Stimulated activated CD8-positive, alpha-beta memory T cell treated with anti-CD3 and anti-CD28 coated beads, Interleukin-7, amount 100 ng/mL, for 1 hour (primary cell): ENCODE data around the gene GNAI3.
A peak's percentile ranks its signal among the peaks of the same experiment; 100 is the strongest.

Experiments
- DNase-seq, 2 donors: peaks; one replicate each; pipeline ENCODE4 v3.0.0-alpha.2; 2020; ENCODE audit warnings: low read depth in 2 of 2

Gene GNAI3

GRCh38 chr1:109624201-109625010, 76.0 kb downstream of the GNAI3 start:
- no peak for DNase-seq

GRCh38 chr1:109625176-109625575, 76.8 kb downstream of the GNAI3 start:
- DNase-seq = no peak

- no peak for DNase-seq
Measured at GRCh38 chr1:109625601-109626560, 77.5 kb downstream of the GNAI3 start.

- no peak for DNase-seq
Measured at GRCh38 chr1:109626682-109627408, 78.4 kb downstream of the GNAI3 start.

GRCh38 chr1:109627692-109628399, 79.4 kb downstream of the GNAI3 start:
- no peak for DNase-seq

GRCh38 chr1:109628540-109629321, 80.3 kb downstream of the GNAI3 start:
- DNase-seq = no peak

GRCh38 chr1:109629372-109630030, 81.1 kb downstream of the GNAI3 start:
- DNase-seq = no peak

- DNase-seq = peak in 1 of 2 donors; percentile 28
Measured at GRCh38 chr1:109630081-109630897, 81.9 kb downstream of the GNAI3 start.

GRCh38 chr1:109630898-109631512, 82.6 kb downstream of the GNAI3 start:
- no peak for DNase-seq

GRCh38 chr1:109631513-109632505, 83.4 kb downstream of the GNAI3 start:
- DNase-seq = no peak

- no peak for DNase-seq
Measured at GRCh38 chr1:109632671-109633346, 84.4 kb downstream of the GNAI3 start.

GRCh38 chr1:109634292-109634691, 85.9 kb downstream of the GNAI3 start:
- DNase-seq = no peak

- DNase-seq = no peak
Measured at GRCh38 chr1:109634771-109635750, 86.6 kb downstream of the GNAI3 start.

- no peak for DNase-seq
Measured at GRCh38 chr1:109635862-109636200, 87.4 kb downstream of the GNAI3 start.

- no peak for DNase-seq
Measured at GRCh38 chr1:109636201-109636952, 88.0 kb downstream of the GNAI3 start.
